Astrocyte of the cerebellum (primary cell): ENCODE data around the gene ZNF609.

Source experiments
- DNase-seq: peaks from one replicate; pipeline ENCODE4 v3.0.0-alpha.2; 2011; ENCODE audit warnings: low read depth
- H3K4me3 ChIP-seq: 2 replicates; pipeline ENCODE4 v1.5.1; 2011; ENCODE audit warnings: mild to moderate bottlenecking, low read depth, low read length, moderate library complexity
- in situ Hi-C: cut with HindIII; loops from 2 replicates; pipeline ENCODE4 v1.10.0; 2017; ENCODE audit warnings: low sequenced_read_pairs
- TF ChIP-seq, protein P1 (sequence below): IDR thresholded peaks from 2 replicates; pipeline ENCODE4 v1.5.1; 2012; ENCODE audit warnings: low read length, low read depth, moderate library complexity, mild to moderate bottlenecking; ENCODE audit errors: missing control alignments

The ZNF609 gene

DNA sequence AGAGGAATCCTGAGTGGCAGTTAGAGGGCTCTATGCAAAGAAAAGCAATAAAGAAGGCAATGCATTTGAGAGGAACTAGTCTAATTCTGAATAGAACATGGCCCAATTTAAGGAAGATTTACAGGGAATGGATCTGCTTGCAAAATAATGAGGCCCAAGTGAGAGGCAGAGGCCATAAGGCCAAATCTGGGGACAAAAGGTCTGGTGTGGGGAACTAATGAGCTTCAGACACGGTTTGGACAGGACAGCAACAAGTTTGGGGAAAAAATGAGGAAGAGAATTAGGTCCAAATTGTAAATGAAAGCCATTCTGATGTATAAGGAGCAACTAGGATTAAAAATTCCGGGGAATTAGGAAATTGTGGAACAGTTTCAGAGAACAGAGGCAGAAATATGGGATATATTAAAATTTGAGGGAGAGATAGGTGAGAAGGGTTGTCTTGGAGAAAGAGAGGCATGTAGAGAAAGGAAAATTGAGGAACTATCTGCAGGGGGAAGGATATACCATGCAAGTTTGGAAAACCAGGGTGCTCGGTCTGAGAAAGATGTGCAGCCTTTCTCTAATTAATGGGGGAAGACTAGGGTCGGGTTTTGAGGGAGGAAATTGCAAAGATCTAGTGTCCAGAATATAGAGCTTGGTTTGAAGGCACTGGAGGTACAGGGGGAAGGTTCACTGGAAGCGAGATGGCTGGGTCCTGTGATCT is 241.3 kb downstream of the ZNF609 start:
- in situ Hi-C loops: no loop called here
- H3K4me3 ChIP-seq: peak overlapping the region; percentile 87
- DNase-seq: no peak

GRCh38 chr15:64702816-64703631 is 242.6 kb downstream of the ZNF609 start:
- peak overlapping the region; percentile 87 for H3K4me3 ChIP-seq
- TF ChIP-seq, protein P1, sequence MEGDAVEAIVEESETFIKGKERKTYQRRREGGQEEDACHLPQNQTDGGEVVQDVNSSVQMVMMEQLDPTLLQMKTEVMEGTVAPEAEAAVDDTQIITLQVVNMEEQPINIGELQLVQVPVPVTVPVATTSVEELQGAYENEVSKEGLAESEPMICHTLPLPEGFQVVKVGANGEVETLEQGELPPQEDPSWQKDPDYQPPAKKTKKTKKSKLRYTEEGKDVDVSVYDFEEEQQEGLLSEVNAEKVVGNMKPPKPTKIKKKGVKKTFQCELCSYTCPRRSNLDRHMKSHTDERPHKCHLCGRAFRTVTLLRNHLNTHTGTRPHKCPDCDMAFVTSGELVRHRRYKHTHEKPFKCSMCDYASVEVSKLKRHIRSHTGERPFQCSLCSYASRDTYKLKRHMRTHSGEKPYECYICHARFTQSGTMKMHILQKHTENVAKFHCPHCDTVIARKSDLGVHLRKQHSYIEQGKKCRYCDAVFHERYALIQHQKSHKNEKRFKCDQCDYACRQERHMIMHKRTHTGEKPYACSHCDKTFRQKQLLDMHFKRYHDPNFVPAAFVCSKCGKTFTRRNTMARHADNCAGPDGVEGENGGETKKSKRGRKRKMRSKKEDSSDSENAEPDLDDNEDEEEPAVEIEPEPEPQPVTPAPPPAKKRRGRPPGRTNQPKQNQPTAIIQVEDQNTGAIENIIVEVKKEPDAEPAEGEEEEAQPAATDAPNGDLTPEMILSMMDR: peak; percentile 4
- peak; percentile 70 for DNase-seq
- in situ Hi-C loops: no loop called here

More for the DNA sequence above, 241.3 kb downstream of the ZNF609 start:
- TF ChIP-seq, protein P1: no peak

DNA sequence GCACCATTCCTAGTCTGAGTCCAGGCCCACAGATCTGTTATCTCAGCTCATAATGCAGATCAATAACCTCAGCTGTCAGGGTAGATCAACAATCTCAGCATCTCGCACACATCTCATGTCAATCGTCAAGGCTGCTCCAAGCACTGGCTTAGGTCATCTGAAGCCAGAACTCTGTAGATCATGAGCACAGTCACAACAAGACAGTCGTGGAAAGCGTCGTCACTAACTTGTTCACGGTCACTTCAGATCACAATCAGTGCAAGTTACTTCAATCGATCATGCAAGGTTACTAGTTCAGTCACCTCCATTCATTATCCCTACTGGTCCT is 243.2 kb downstream of the ZNF609 start:
- in situ Hi-C loops: no loop called here
- TF ChIP-seq, protein P1: no peak
- peak overlapping the region; percentile 87 for H3K4me3 ChIP-seq
- no peak for DNase-seq

- TF ChIP-seq, protein P1: no peak
- H3K4me3 ChIP-seq: no peak overlapping the region
- no peak for DNase-seq
- in situ Hi-C loops: no loop called here
Observed at GRCh38 chr15:64705006-64705405, 244.6 kb downstream of the ZNF609 start.

- TF ChIP-seq, protein P1: no peak
- in situ Hi-C loops: no loop called here
- H3K4me3 ChIP-seq: no peak overlapping the region
- DNase-seq: no peak
Observed at GRCh38 chr15:64706011-64706911, 245.9 kb downstream of the ZNF609 start.
